ENCODE data around the gene PIK3C3.
A peak's percentile ranks its signal among the peaks of the same experiment; 100 is the strongest.
"Not testable (repeated sequence)": the region's sequence is repeated elsewhere in the genome, so short reads cannot be mapped to it uniquely, and the experiment has no call there.

Gene PIK3C3

GRCh38 chr18:42025974-42026625 is 71.1 kb downstream of the PIK3C3 start:
- DNase-seq = no peak

GRCh38 chr18:42028247-42028832 is 73.3 kb downstream of the PIK3C3 start:
- DNase-seq = peak in 1 of 2 donors; percentile 50

GRCh38 chr18:42029092-42029491 is 74.1 kb downstream of the PIK3C3 start:
- no peak for DNase-seq

GRCh38 chr18:42030586-42031182 is 75.7 kb downstream of the PIK3C3 start:
- DNase-seq = no peak

GRCh38 chr18:42032447-42032846 is 77.4 kb downstream of the PIK3C3 start:
- DNase-seq = no peak

- DNase-seq = no peak
Observed at GRCh38 chr18:42033137-42033810, 78.2 kb downstream of the PIK3C3 start.

GRCh38 chr18:42038936-42039335 is 83.9 kb downstream of the PIK3C3 start:
- no peak for DNase-seq

GRCh38 chr18:42039396-42039795 is 84.4 kb downstream of the PIK3C3 start:
- DNase-seq = no peak

- no peak for DNase-seq
Observed at GRCh38 chr18:42041793-42042192, 86.8 kb downstream of the PIK3C3 start.

GRCh38 chr18:42045346-42045745 is 90.3 kb downstream of the PIK3C3 start:
- DNase-seq = no peak

GRCh38 chr18:42047721-42048120 is 92.7 kb downstream of the PIK3C3 start:
- no peak for DNase-seq

GRCh38 chr18:42048158-42048557 is 93.1 kb downstream of the PIK3C3 start:
- DNase-seq = no peak

- not testable (repeated sequence) for DNase-seq
Observed at GRCh38 chr18:42049536-42049935, 94.5 kb downstream of the PIK3C3 start.

GRCh38 chr18:42051411-42051810 is 96.4 kb downstream of the PIK3C3 start:
- no peak for DNase-seq

GRCh38 chr18:42052122-42052708 is 97.2 kb downstream of the PIK3C3 start:
- DNase-seq = peak in 1 of 2 donors; percentile 10

GRCh38 chr18:42053188-42053781 is 98.3 kb downstream of the PIK3C3 start:
- DNase-seq = peak; percentile 50 to 72

GRCh38 chr18:42064109-42064508 is 109.1 kb downstream of the PIK3C3 start:
- DNase-seq = no peak

GRCh38 chr18:42067518-42067917 is 112.5 kb downstream of the PIK3C3 start:
- DNase-seq = no peak

GRCh38 chr18:42068030-42068429 is 113.0 kb downstream of the PIK3C3 start:
- no peak for DNase-seq

GRCh38 chr18:42069036-42069435 is 114.0 kb downstream of the PIK3C3 start:
- no peak for DNase-seq

GRCh38 chr18:42072407-42072806 is 117.4 kb downstream of the PIK3C3 start:
- DNase-seq = no peak

GRCh38 chr18:42074704-42075103 is 119.7 kb downstream of the PIK3C3 start:
- DNase-seq = no peak

- DNase-seq = no peak
Observed at GRCh38 chr18:42078711-42079110, 123.7 kb downstream of the PIK3C3 start.

All from CD4-positive, alpha-beta T cell treated with Interferon alpha-2 for 1 hour (primary cell).